HG03039 (cell line): ENCODE data around the gene PIP4P1.
"Not testable (repeated sequence)": the region's sequence is repeated elsewhere in the genome, so short reads cannot be mapped to it uniquely, and the experiment has no call there.

Source experiments
- ATAC-seq: cut with Tn5 transposase; IDR thresholded peaks from one replicate; pipeline ENCODE4 v1.9.1; 2021; ENCODE audit warnings: mild to moderate bottlenecking, moderate library complexity; ENCODE audit not compliant: unreplicated experiment

Gene PIP4P1

DNA sequence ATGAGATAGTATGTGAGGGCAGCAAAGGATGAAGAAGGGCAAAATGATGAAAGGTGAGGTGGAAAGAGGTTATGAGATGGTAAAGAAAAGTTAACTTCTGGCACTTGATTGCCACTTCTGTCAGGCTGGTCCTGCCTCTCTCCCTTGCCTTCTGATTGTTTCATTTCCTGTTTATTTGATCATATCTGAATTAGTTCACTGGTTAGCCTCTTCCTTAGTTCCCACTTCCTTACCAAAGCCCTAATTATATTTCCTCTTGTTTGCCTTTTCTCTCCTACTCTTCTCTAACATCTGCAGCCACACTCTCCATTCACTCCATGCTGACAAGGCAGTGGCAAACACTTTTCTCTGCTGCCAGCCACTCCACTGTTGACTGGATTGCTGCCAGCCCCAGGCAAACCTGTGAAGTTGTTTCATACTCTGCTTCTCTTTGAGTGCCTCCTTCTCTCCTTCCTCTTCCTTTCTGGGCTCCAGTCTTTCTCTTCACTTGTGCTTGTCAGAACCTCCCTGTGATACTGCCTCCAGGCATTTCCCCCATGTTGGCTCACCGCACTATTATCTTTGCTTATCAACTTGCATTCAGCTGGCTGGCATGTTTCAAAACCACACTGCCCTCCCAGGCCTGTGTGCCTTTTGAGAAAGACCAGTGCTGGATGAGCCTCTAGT lies 16.1 kb upstream of the PIP4P1 start:
- no peak for ATAC-seq

DNA sequence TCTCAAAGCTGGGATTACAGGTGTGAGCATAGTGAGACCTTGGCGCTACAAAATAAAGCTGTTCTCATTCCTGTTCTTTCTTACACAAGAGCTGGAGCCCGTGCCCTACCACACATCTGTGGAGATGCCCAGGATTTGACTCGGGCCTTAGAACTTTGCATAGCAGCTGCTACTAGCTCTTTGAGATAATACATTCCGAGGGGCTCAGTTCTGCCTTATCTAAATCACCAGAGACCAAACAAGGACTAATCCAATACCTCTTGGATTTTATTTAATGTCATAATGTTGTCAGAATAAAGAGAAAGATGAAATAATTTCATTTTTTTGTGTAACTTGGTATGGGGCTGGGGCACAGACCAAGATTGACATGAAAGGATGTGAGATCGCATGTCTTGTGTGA lies 15.5 kb upstream of the PIP4P1 start:
- no peak for ATAC-seq

DNA sequence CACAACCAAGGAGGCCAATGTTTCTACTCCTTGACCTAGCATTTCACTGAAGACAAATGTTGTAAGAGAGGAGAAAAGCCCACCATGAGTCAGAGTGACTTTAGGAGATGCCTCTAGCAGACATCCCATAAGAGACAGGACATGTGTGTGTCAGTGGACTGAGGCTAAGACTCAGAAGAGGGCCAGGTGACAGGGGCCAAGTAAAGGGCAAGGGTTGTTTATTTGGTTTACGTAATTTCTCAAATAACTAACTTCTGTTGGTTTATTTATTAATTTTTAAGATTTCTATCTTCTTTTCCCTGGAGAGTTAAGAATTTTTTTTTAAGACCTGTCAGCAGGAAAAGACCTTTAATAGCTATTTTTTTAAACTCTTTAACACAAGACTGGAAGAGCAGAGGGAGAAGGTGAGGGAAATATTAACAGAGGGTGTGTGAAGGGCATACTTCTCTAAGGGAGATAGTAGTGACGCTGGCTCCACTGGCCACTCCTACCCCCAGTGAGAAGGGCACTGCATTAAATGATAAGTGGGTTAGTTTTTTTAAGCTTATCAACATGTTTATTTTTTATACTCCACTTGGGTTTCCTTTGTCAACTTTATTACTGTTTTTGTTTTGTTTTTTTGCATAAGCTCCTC lies 11.4 kb upstream of the PIP4P1 start:
- no peak for ATAC-seq

DNA sequence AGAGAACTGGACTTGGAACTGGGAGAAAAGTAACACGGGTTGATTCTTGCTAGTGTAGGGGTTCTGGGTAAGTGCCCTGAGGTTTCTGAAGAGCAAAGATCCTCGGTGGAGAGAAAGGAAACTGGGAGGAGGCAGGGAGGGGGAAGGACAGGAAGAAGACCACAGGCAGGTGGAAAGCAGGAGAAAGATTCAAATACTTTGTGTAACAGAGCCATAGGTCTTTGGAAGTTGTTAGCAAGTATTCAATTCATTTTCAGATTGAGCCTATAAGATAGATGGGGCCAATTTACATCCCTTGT lies 9.3 kb upstream of the PIP4P1 start:
- ATAC-seq: no peak

DNA sequence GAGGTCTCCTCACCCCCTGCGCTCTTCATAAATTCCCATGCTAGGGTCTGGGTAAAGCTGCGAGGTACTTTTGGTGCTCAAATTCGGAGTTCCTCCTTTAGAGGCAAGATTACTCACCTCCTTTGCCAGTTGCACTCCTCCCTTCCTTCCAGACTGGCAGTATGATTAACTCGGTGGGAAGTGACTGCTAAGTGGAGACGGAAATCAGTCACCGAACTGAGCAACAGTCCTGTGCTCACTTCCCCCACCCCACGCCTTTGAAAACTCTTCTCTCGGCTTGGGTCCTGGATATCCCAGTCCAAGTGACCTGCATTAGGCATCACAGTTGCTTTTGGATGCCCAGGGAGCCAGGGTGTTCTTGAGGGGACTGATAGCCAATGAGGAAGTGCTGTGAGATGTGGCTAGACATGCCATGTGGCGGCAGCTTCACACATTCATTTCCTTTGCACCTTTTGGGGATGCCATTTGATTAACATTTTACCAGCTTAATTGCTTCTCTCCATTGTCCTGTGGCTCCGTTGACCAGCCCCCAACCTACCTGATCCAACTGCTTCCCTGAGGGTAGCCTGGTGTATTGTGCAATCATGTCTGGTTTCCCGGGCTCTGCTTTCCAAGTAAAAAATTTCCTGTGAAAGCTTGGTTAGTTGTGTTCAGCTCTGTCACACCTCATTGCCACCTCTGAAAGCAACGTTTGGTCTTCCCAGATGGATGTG lies 8.8 kb upstream of the PIP4P1 start:
- ATAC-seq: peak; percentile 44

DNA sequence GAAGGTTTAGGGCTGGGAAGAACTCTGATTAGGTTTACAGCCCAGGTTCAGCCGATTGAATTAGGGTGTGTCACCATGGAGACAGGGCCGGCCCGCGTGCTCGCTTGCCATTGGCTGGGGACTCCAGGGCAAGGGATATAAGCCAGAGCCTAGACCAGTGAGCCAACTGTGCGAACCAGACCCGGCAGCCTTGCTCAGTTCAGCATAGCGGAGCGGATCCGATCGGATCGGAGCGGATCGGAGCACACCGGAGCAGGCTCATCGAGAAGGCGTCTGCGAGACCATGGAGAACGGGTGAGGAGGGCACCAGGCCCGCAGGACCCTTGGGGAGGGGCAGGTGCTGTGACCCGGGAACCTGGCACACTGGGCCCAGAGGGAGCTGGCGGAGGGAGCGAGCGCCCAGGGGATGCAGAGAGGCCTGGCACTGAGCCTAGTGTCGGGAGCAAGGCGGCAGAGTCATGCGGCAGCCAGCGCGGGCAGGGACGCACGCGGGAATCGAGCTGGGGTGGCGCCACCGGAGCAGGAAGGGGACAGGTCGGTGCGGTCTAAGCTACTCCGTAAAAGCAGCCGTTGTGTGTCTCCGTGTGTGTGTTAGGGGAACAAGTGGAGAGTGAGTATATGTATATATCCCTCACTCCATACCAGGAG lies 8.1 kb upstream of the PIP4P1 start, which contains the start of gene PNP:
Gene PNP (plus strand): TSS at position 165 of the 648 bp plus-strand sequence. CDS start 119 bp downstream, at position 284.
- peak; percentile 95 for ATAC-seq

DNA sequence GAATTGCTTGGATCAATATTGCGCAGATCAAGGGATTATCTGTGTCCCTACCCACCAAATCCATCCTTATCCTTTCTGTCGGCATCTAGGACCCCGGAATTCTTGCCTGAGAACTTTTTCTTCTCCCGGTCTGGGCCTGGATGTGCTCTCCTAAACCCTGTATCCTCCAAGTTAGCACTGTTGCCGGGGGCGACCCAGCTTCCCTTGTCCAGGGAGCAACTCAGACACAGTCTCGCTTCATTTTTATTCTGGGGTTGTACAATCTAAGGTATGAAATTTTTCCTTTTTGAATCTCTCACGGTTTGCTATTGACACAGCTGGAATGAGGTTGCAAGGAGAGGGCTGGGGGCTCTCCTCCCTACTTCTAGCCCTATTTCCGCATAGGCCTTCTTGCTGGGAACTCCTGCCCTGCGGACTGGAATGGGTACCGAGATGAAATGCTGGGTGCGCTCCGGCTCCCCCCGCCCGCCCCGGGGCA lies 7.6 kb upstream of the PIP4P1 start:
- ATAC-seq: no peak

DNA sequence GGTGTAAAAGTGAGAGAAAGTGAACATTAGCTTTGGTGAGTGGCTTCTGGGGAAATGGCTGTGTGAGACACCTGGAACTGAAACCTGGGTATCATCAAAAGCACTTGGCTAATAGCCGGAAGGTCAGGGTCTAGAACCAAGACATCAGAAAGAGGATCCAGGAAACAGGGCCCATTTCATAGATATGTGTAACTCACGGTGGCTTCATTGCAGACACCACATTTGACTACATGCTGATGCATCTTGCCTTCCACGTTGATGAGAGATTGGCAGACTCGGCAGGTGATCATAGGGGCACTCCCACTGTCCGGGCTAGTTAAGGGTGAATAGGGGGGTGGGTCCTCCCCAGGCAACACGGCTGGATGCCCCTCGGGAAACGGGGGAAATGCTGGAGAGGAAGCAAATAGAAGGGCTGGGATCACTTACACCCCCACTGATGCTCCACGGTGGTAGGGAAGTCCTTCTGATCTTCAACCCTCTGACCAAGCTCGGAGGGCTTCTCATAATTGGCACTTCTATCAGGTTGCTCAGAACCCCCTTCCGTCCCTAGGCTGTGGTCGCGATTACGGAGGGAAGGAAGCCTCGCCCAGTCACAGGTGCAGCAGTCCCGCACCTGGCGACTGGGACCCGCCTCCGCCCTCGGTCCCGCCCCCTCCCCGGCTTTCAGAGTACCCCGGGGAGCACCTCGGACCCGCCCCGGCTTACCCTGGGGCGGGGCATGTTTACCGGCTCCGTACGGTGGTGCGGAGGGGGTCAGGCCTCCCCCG lies 593 bp downstream of the PIP4P1 start:
- peak; percentile 11 for ATAC-seq

DNA sequence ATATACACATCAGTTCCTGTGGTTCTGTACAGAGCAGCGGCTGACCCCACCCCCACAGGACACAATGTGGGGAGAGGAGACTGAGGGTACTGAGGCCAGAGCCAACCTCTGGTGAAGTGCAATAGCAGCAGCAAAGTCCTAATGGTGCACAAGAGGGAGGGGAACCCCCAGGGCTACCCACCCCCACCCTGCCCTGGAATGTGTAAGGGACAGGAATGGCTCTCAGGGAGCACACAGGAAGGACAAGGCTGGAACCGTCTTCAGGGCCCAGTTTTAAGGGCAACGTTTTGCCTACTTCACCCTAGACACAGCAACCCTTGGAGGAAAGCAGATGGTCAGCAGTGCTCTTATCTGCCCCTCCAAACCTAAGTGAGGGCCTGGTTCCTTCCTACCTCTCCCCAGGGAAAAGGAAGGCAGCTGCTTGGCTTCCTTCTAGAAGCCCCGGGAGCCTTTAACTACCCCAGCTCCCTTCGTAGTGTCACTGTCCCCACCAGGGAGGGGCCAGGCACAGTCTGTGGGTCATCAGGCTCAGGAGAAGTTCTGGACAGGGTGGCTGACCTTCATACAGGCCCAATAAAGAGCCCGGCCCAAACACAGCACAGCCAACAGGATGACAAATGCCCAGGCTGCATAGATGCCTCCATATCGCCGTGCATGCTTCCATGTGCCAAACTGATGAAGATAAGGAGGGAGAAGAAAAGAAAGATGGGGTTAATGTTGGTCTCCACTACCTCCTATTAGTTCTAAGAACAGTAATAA lies 3.0 kb downstream of the PIP4P1 start:
- ATAC-seq: no peak

DNA sequence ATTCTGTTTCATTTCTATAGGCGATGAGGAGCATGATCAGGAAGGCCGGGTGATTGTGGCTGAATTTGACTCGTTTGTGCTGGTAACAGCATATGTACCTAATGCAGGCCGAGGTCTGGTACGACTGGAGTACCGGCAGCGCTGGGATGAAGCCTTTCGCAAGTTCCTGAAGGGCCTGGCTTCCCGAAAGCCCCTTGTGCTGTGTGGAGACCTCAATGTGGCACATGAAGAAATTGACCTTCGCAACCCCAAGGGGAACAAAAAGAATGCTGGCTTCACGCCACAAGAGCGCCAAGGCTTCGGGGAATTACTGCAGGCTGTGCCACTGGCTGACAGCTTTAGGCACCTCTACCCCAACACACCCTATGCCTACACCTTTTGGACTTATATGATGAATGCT lies 4.3 kb downstream of the PIP4P1 start:
- ATAC-seq: no peak

DNA sequence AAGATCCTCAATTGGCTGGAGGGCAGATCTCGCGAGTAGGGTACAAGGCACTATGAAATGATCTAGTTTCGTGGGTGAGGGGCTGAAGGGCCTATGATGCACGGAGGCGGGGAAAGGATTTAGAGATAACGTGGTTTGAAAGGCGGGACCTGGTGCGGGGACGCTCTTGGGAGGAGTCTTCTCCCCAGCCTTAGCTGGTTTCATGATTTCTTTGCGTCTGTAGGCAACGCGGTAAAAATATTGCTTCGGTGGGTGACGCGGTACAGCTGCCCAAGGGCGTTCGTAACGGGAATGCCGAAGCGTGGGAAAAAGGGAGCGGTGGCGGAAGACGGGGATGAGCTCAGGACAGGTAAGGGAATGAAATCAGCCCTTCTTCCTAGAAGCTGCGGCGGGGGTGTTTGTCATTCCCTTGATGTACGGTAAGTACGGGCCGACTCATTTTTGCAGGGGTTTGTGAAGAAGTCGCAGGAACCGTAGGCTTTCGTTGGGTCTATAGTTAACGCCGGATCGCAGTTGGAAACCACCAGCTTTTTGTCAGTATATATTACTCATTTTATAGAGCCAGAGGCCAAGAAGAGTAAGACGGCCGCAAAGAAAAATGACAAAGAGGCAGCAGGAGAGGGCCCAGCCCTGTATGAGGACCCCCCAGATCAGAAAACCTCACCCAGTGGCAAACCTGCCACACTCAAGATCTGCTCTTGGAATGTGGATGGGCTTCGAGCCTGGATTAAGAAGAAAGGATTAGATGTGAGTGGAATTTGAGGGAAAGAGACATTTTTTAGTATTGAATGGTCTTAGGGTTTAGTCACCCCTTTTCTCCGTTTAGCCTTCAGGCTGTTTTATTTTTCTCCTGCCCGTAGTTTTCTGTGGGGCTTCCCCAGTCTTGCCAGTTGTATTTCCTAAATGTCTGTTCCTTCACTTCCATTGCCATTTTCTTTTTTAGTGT lies 5.6 kb downstream of the PIP4P1 start:
- peak; percentile 50 for ATAC-seq

DNA sequence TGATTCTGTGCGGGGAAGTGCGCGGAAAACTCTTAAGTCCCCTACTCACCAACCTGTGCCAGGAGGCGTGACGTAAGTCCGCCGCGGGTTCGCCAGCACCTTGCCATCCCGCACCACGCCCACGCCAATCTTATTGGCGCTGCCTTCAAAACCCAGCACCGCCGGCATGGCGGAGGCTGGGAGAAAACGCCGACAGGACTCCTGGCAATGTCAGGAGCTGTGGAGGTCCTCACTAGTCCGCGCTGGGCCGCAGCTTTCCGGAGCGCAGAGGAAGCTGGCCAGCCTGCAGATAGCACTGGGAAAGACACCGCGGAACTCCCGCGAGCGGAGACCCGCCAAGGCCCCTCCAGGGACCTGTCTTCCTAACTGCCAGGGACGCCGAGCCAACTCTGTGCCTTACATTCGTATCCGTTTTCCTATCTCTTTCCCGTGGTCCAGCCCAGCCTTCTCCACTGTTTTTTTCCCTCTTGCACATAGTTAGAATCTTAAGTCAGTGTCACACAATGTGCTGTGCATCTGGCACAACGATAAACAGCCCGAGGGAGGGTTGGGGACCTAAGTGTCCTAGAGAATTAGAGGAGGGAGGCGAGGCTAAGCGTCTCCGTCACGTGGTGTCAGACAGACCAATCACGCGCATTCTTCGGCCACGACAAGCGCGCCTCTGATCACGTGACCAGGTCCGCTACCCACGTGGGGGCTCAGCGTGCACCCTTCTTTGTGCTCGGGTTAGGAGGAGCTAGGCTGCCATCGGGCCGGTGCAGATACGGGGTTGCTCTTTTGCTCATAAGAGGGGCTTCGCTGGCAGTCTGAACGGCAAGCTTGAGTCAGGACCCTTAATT lies 6.5 kb downstream of the PIP4P1 start, which contains the start of the genes APEX1 and OSGEP:
Gene APEX1 (plus strand): TSS at position 711 of the 839 bp plus-strand sequence. CDS start 420 bp downstream, outside the sequence.
Gene OSGEP (minus strand): TSS at position 297 of the 839 bp plus-strand sequence. CDS start 129 bp downstream, at position 168.
- peak; percentile 88 for ATAC-seq

DNA sequence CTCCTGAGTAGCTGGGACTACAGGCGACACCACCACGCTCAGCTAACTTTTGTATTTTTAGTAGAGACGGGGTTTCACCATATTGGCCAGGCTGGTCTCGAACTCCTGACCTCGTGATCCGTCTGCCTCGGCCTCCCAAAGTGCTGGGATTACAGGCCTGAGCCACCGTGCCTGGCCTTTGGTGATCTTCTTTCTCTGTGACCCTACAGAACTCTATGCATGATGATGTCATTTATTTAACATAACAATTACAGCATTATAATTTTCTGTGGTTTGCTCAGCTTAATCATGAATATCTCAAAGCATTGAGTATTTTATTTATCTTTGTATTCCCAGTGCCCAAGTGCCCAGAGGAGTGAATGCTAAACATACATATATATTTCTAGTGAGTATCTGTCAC lies 8.4 kb downstream of the PIP4P1 start:
- not testable (repeated sequence) for ATAC-seq

DNA sequence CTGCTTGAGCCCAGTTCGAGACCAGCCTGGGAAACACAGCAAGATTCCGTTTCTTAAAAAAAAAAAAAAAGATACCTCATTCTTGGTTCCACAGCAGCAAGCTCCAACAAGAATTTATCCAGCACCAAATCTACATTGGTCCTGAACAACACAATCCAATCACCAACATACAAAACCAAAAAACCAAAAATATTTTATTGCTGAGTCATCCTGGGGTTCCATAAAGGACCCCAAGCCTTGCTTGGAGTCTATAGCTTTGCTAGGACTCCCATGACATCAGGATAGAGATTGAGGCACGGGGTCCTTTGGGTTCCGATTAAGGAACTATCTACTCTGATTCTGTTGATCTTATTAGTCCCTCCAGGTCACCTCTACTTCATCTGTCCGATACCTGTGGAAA lies 14.3 kb downstream of the PIP4P1 start:
- no peak for ATAC-seq

DNA sequence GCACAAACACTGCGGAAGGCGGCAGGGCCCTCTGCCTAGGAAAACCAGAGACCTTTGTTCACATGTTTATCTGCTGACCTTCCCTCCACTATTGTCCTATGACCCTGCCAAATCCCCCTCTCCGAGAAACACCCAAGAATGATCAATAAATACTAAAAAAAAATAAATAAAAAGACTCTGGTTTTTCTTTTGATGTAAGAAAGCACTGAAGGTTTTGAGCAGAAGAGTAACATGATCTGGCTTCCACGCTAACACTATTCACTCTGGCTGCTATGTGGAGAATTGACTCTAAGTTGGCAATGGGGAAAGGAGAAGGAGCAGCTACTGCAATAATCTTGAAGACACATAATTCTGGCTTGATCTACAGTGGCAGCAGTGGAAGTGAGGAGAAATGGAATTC lies 17.6 kb downstream of the PIP4P1 start:
- ATAC-seq: not testable (repeated sequence)

DNA sequence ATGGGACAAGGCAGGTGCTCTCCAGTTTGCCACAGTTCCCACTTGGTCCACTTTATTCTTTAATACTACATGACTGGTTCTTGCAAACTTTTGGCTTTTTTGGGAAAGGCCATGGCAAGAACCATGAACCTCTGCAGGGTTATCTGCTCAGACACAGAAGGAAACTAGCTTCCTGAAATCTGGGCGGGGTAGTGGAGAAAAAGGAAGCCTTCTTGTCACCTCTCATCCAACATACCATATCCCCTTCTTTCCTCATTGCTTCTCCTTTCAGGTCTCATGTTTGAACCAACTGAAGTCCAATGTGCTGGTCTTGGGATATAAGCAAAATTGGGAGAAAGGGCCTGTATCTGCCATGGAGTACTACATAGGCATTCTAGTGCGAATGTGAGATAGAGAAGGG lies 19.8 kb downstream of the PIP4P1 start:
- no peak for ATAC-seq

DNA sequence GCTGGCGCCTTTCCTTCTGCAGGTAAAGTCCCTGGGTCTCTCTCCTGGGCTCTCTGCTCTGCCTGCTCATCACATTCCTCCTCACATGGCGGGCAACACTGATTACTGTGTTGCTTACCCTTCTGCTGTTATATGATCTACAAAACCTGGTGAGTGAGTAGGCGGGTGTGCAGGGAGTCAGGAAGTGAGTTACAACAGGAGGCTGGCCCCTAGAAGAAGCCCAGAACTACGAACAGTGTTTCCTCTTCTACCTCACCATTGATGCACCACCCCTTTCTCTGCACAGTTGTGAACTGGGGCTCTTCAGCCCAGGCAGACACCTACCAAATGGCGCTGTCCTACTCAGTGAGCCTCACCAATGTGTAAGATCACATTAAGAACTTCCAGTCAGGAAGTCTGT lies 20.4 kb downstream of the PIP4P1 start:
- no peak for ATAC-seq

DNA sequence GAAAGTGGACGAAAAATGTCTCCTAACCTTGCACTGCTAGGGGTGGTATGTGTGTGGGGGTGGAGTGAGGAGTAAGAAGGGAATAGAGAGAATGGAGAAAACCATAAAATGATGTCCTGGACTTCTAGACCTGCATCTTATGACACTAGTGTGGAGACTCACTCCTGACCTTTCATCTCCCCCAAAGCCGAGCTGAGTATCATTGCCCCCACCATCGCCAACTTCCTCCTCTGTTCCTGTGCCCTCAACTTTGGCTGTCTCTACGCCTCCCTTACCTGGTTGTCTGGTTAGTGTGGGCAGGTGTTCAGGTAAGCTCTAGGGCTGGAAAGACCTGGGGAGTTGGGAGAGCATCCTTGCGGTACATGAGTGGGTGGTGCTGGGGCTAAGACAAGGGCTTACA lies 20.8 kb downstream of the PIP4P1 start:
- no peak for ATAC-seq
